ENCODE measurements around the gene CNNM2.

The CNNM2 gene

GRCh38 chr10:103077491-103078308 is 159.6 kb downstream of the CNNM2 start:
- no peak for DNase-seq

GRCh38 chr10:103078309-103078615 is 160.2 kb downstream of the CNNM2 start:
- no peak for DNase-seq

GRCh38 chr10:103078676-103079075 is 160.6 kb downstream of the CNNM2 start:
- DNase-seq = no peak

GRCh38 chr10:103079100-103079499 is 161.0 kb downstream of the CNNM2 start:
- no peak for DNase-seq

GRCh38 chr10:103079946-103080345 is 161.9 kb downstream of the CNNM2 start:
- no peak for DNase-seq

- no peak for DNase-seq
Measured at GRCh38 chr10:103080891-103081581, 162.9 kb downstream of the CNNM2 start.

- no peak for DNase-seq
Measured at GRCh38 chr10:103082683-103083082, 164.6 kb downstream of the CNNM2 start.

- no peak for DNase-seq
Measured at GRCh38 chr10:103083266-103083976, 165.3 kb downstream of the CNNM2 start.

GRCh38 chr10:103083977-103084320 is 165.9 kb downstream of the CNNM2 start:
- DNase-seq = no peak

- DNase-seq = no peak
Measured at GRCh38 chr10:103086261-103086660, 168.2 kb downstream of the CNNM2 start.

GRCh38 chr10:103086799-103087198 is 168.7 kb downstream of the CNNM2 start:
- no peak for DNase-seq

GRCh38 chr10:103089493-103089892 is 171.4 kb downstream of the CNNM2 start:
- no peak for DNase-seq

GRCh38 chr10:103090911-103091310 is 172.8 kb downstream of the CNNM2 start:
- DNase-seq = no peak

- DNase-seq = no peak
Measured at GRCh38 chr10:103095005-103095404, 176.9 kb downstream of the CNNM2 start.

- DNase-seq = no peak
Measured at GRCh38 chr10:103096130-103096529, 178.0 kb downstream of the CNNM2 start.

GRCh38 chr10:103098240-103098639 is 180.1 kb downstream of the CNNM2 start:
- no peak for DNase-seq

- no peak for DNase-seq
Measured at GRCh38 chr10:103100620-103101019, 182.5 kb downstream of the CNNM2 start.

GRCh38 chr10:103102195-103102594 is 184.1 kb downstream of the CNNM2 start:
- DNase-seq = no peak

- DNase-seq = no peak
Measured at GRCh38 chr10:103103989-103104388, 185.9 kb downstream of the CNNM2 start.

GRCh38 chr10:103104721-103105120 is 186.6 kb downstream of the CNNM2 start:
- no peak for DNase-seq

GRCh38 chr10:103105462-103105861 is 187.4 kb downstream of the CNNM2 start:
- DNase-seq = no peak

GRCh38 chr10:103106539-103106938 is 188.4 kb downstream of the CNNM2 start:
- DNase-seq = no peak

GRCh38 chr10:103109821-103110220 is 191.7 kb downstream of the CNNM2 start:
- no peak for DNase-seq

GRCh38 chr10:103110407-103110806 is 192.3 kb downstream of the CNNM2 start:
- no peak for DNase-seq

Measured in CD4-positive, alpha-beta T cell treated with Interleukin-21 for 1 hour (primary cell).